OCI-LY3 (cell line): Measurements from ENCODE around the gene EXOC4.

Source experiments
- H2AFZ ChIP-seq: fragments of 200-600, 300-600 bp; shearing (Covaris generic); 2 replicates; pipeline ENCODE4 v1.6.0; 2014; ENCODE audit warnings: antibody characterized with exemption, low read depth, low read length
- H3K27ac ChIP-seq: fragments of 200-600, 300-600 bp; sonication (generic); 2 replicates; pipeline ENCODE4 v1.5.1; 2014; ENCODE audit warnings: mild to moderate bottlenecking, low read length, moderate library complexity, mixed read lengths
- H3K27me3 ChIP-seq: fragments of 200-600, 300-600 bp; sonication (generic); 2 replicates; pipeline ENCODE4 v1.6.1; 2014; ENCODE audit warnings: low read depth, low read length, mixed read lengths
- H3K36me3 ChIP-seq: fragments of 200-600, 300-600 bp; sonication (generic); replicated peaks from 2 replicates; pipeline ENCODE3; 2014; ENCODE audit warnings: low read depth, low read length, mixed read lengths
- H3K4me1 ChIP-seq: fragments of 300-600, 200-600 bp; sonication (generic); 2 replicates; pipeline ENCODE4 v1.6.1; 2014; ENCODE audit warnings: low read length, mixed read lengths
- H3K4me2 ChIP-seq: fragments of 200-600, 300-600 bp; sonication (generic); 2 replicates; pipeline ENCODE4 v1.6.1; 2014; ENCODE audit warnings: low read length, mixed read lengths
- H3K4me3 ChIP-seq: fragments of 300-600, 200-600 bp; sonication (generic); 2 replicates; pipeline ENCODE4 v1.5.1; 2014; ENCODE audit warnings: antibody characterized with exemption, mild to moderate bottlenecking, low read length, moderate library complexity
- H3K79me2 ChIP-seq: fragments of 300-600, 200-600 bp; shearing (Covaris generic); 2 replicates; pipeline ENCODE4 v1.6.1; 2014; ENCODE audit warnings: mild to moderate bottlenecking, low read length, mixed read lengths
- H3K9ac ChIP-seq: fragments of 300-600, 200-600 bp; shearing (Covaris generic); 2 replicates; pipeline ENCODE4 v1.6.0; 2014; ENCODE audit warnings: mild to moderate bottlenecking, low read length, moderate library complexity
- H3K9me3 ChIP-seq: fragments of 200-600, 300-600 bp; shearing (Covaris generic); 2 replicates; pipeline ENCODE4 v1.6.1; 2014; ENCODE audit warnings: low read length, mixed read lengths; ENCODE audit not compliant: insufficient read depth
- H4K20me1 ChIP-seq: fragments of 200-600, 300-600 bp; sonication (generic); 2 replicates; pipeline ENCODE4 v1.6.1; 2016; ENCODE audit warnings: low read length, mixed read lengths; ENCODE audit not compliant: insufficient read depth
- EZH2phosphoT487 ChIP-seq: fragments of 200-600 bp; shearing (Covaris generic); IDR thresholded peaks from 2 replicates; pipeline ENCODE4 v1.6.1; 2018; ENCODE audit warnings: antibody characterized with exemption, mixed run types, low read depth
- TF ChIP-seq, protein P1 (sequence below): fragments of 200-600, 300-600 bp; sonication (generic); IDR thresholded peaks from 2 replicates; pipeline ENCODE4 v1.5.1; 2014; ENCODE audit warnings: antibody characterized with exemption, low read length, low read depth

Gene EXOC4

DNA sequence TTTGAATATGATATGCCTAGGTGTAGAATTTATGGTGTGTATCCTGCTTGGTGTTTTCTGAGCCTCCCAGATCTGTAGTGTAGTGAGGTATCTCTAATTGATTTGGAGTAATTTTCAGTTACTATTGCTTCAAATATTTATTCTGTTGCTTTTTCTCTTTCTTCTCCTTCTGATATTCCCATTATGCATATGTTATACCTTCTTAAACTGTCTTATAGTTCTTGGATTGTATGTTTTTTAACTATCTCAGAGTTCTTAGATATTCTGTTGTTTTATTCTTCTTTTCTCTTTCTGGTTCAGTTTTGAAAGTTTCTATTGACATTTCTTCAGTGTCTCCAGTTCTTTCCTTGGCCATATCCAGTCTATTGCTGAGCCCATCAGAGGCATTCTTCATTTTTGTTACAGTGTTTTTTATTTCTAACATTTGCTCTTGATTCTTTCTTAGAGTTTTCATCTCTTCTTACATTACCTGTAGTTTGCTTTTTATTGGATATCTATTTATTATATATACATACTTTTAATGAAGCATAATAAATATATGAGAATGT lies 668.8 kb downstream of the EXOC4 start:
- Histone ChIP-seq H2AFZ (no peak overlapping the region), H3K4me3 (no peak overlapping the region), H3K36me3 (peaks cover 24% of the 10 kb centered on the region), H3K9me3 (peaks cover 15% of the 10 kb centered on the region; the same call in 1 of the 2 replicates), H3K4me1 (no peaks in the 10 kb centered on the region), H3K9ac (no peak overlapping the region), H3K4me2 (no peak overlapping the region), H3K27ac (no peak overlapping the region), H3K79me2 (no peaks in the 10 kb centered on the region), H4K20me1 (no peaks in the 10 kb centered on the region), H3K27me3 (no peaks in the 10 kb centered on the region)
- TF ChIP-seq, protein P1, sequence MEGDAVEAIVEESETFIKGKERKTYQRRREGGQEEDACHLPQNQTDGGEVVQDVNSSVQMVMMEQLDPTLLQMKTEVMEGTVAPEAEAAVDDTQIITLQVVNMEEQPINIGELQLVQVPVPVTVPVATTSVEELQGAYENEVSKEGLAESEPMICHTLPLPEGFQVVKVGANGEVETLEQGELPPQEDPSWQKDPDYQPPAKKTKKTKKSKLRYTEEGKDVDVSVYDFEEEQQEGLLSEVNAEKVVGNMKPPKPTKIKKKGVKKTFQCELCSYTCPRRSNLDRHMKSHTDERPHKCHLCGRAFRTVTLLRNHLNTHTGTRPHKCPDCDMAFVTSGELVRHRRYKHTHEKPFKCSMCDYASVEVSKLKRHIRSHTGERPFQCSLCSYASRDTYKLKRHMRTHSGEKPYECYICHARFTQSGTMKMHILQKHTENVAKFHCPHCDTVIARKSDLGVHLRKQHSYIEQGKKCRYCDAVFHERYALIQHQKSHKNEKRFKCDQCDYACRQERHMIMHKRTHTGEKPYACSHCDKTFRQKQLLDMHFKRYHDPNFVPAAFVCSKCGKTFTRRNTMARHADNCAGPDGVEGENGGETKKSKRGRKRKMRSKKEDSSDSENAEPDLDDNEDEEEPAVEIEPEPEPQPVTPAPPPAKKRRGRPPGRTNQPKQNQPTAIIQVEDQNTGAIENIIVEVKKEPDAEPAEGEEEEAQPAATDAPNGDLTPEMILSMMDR = no peak
- no peak for TF ChIP-seq EZH2phosphoT487

DNA sequence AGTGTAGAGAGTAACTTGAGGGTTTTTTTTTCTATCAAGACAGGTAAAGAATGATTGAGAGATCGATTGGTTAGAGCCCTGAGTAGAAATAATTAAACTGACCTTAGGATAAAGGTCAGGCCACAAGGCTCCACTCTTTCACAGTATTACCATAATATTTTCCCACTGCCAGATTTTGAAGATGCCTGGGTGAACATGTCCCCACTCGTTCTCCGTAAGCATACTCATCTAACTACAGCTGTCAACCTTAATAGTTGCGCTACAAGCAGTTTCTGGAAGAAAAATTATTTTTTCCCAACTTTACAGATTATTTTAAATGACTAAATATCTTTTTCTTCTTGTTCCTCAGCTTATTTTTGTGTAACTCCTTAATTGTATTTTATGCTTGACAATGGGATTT lies 671.1 kb downstream of the EXOC4 start:
- no peaks in the 10 kb centered on the region for H4K20me1 ChIP-seq
- no peak overlapping the region for H2AFZ ChIP-seq
- H3K36me3 ChIP-seq = peaks cover 21% of the 10 kb centered on the region
- H3K9ac ChIP-seq = no peak overlapping the region
- peaks cover 15% of the 10 kb centered on the region; the same call in 1 of the 2 replicates for H3K9me3 ChIP-seq
- TF ChIP-seq, protein P1 = no peak
- no peak for TF ChIP-seq EZH2phosphoT487
- H3K27me3 ChIP-seq = no peaks in the 10 kb centered on the region
- H3K79me2 ChIP-seq = no peaks in the 10 kb centered on the region
- no peak overlapping the region for H3K4me3 ChIP-seq
- no peaks in the 10 kb centered on the region for H3K4me1 ChIP-seq
- no peak overlapping the region for H3K4me2 ChIP-seq
- H3K27ac ChIP-seq = no peak overlapping the region

DNA sequence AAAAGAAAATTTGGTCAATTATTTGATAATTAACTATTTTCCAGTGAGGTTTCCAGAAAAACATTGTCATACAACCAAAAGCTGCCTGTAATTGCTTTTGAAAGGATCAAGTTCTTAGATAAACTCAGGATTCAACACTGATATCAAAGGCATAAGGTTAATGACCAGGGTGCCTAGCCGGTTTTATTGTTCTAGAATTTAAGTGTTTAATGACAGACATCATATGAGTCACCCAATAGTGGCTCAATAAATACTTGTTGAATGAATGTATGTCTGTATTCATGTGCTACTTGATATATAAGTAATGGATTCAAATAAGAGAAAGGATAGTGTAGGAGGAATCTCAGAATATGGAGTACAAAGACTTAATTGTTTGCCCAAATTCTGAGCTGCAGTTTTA lies 678.2 kb downstream of the EXOC4 start:
- no peak overlapping the region for H3K9ac ChIP-seq
- no peaks in the 10 kb centered on the region for H3K9me3 ChIP-seq
- no peaks in the 10 kb centered on the region for H3K27me3 ChIP-seq
- no peak overlapping the region for H3K4me3 ChIP-seq
- no peaks in the 10 kb centered on the region for H3K79me2 ChIP-seq
- no peak overlapping the region for H3K27ac ChIP-seq
- H3K4me2 ChIP-seq = no peak overlapping the region
- H3K4me1 ChIP-seq = no peaks in the 10 kb centered on the region
- no peaks in the 10 kb centered on the region for H3K36me3 ChIP-seq
- no peak overlapping the region for H2AFZ ChIP-seq
- no peaks in the 10 kb centered on the region for H4K20me1 ChIP-seq
- TF ChIP-seq, protein P1 = no peak
- TF ChIP-seq EZH2phosphoT487 = no peak

DNA sequence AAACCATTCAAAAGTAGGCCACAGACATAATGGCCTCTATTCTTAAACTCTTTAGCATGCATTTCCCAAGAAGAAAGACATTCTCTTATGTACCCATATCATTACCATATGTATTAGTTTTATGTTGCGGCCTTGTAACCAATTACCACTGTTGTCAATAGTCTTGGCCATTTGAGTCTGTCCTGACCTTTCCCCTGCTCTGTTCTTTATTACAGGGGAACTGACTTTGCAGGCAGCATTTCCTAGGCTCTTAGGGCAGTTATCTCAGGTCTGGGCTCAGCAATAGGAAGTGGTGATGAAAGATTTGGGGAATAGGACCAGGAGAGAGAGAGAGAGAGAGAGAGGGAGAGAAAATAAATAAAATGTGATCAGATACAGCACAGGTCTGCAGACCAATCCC lies 679.7 kb downstream of the EXOC4 start:
- no peak for TF ChIP-seq EZH2phosphoT487
- TF ChIP-seq, protein P1 = no peak
- H2AFZ ChIP-seq = no peak overlapping the region
- H3K4me1 ChIP-seq = no peaks in the 10 kb centered on the region
- H3K4me2 ChIP-seq = no peak overlapping the region
- H3K9me3 ChIP-seq = no peaks in the 10 kb centered on the region
- no peak overlapping the region for H3K4me3 ChIP-seq
- H3K9ac ChIP-seq = no peak overlapping the region
- no peak overlapping the region for H3K27ac ChIP-seq
- H3K79me2 ChIP-seq = no peaks in the 10 kb centered on the region
- no peaks in the 10 kb centered on the region for H4K20me1 ChIP-seq
- H3K27me3 ChIP-seq = no peaks in the 10 kb centered on the region
- H3K36me3 ChIP-seq = no peaks in the 10 kb centered on the region
